ENCODE data around the gene HECW1. TPM values are rescaled to one million over a fixed set of nuclear protein-coding genes. Genes with fewer than 3 reads are reported as not detected.

HECW1 gene
- total RNA-seq, 1 experiment from 2014 or later = 0.77 TPM

- no peak for TF ChIP-seq SIN3A (IDR thresholded peaks at IDR 0.05; ENCODE audit: borderline replicate concordance, insufficient read depth, low read depth, low read length)
- no peak for TF ChIP-seq REST (IDR thresholded peaks at IDR 0.05; ENCODE audit: insufficient read depth in 1 of 2, low read depth in 2 of 2, low read length in 1 of 2)
- TF ChIP-seq CTCF (IDR thresholded peaks at IDR 0.05) = no peak; the same call in 1 of the 2 replicates
- TF ChIP-seq TCF7L2 (IDR thresholded peaks at IDR 0.05; ENCODE audit: low read depth, low read length) = no peak
- ATAC-seq (no peak), DNase-seq (ENCODE audit: low read depth, low spot score) (no peak)
- no peaks in the 10 kb centered on the region for H3K9me3 ChIP-seq (ENCODE audit: control insufficient read depth, insufficient read depth, low read depth, low read length)
- no peaks in the 10 kb centered on the region for H3K36me3 ChIP-seq (ENCODE audit: control insufficient read depth, insufficient read depth, low read length)
- peaks cover 4% of the 10 kb centered on the region; the same call in 1 of the 2 replicates for H3K4me1 ChIP-seq (ENCODE audit: control insufficient read depth, insufficient read depth, low read length)
- no TSS peak for BruUV-seq (replicated peaks)
- in situ Hi-C loops (cut with HindIII; ENCODE audit: low pct_unique_long_range_greater_than_20kb, low sequenced_read_pairs) (no loop called here), intact Hi-C loops (cut with micrococcal nuclease; ENCODE audit: unreplicated experiment) (no loop called here)
- peaks cover 52% of the 10 kb centered on the region for H3K27me3 ChIP-seq (ENCODE audit: control insufficient read depth, insufficient read depth, low read length)
- no peak overlapping the region for H3K27ac ChIP-seq (ENCODE audit: low read length)
- POLR2A ChIA-PET = no interaction called here
- H3K4me3 ChIP-seq (ENCODE audit: low read depth in 2 of 2, low read length in 2 of 2) = no peak overlapping the region
- CTCF ChIA-PET = no interaction called here
Measured at GRCh38 chr7:43118313-43118712, 5.9 kb downstream of the HECW1 start.

- Histone ChIP-seq H3K4me1 (ENCODE audit: control insufficient read depth, insufficient read depth, low read length) (no peaks in the 10 kb centered on the region), H3K4me3 (ENCODE audit: low read depth in 2 of 2, low read length in 2 of 2) (no peak overlapping the region), H3K36me3 (ENCODE audit: control insufficient read depth, insufficient read depth, low read length) (no peaks in the 10 kb centered on the region), H3K27me3 (ENCODE audit: control insufficient read depth, insufficient read depth, low read length) (peaks cover 41% of the 10 kb centered on the region), H3K9me3 (ENCODE audit: control insufficient read depth, insufficient read depth, low read depth, low read length) (no peaks in the 10 kb centered on the region), H3K27ac (ENCODE audit: low read length) (no peak overlapping the region)
- BruUV-seq (replicated peaks) = no TSS peak
- ChIA-PET POLR2A (no interaction called here), CTCF (no interaction called here)
- no peak for DNase-seq (ENCODE audit: low read depth, low spot score)
- ATAC-seq = no peak
- intact Hi-C loops (cut with micrococcal nuclease; ENCODE audit: unreplicated experiment) (no loop called here), in situ Hi-C loops (cut with HindIII; ENCODE audit: low pct_unique_long_range_greater_than_20kb, low sequenced_read_pairs) (no loop called here)
- TF ChIP-seq POLR2AphosphoS5 (IDR thresholded peaks at IDR 0.05; ENCODE audit: low read depth, low read length) (no peak), REST (IDR thresholded peaks at IDR 0.05; ENCODE audit: insufficient read depth in 1 of 2, low read depth in 2 of 2, low read length in 1 of 2) (no peak), TCF7L2 (IDR thresholded peaks at IDR 0.05; ENCODE audit: low read depth, low read length) (no peak), SIN3A (IDR thresholded peaks at IDR 0.05; ENCODE audit: borderline replicate concordance, insufficient read depth, low read depth, low read length) (no peak), CTCF (IDR thresholded peaks at IDR 0.05) (no peak)
Measured at GRCh38 chr7:43119371-43120075, 7.1 kb downstream of the HECW1 start.
